Neural progenitor cell (in vitro differentiated cells): ENCODE data around the gene CHD5.

Experiments
- CTCF ChIP-seq: fragments of 200-600 bp; sonication (generic); IDR thresholded peaks from 2 replicates; pipeline ENCODE4 v1.5.1; 2017; ENCODE audit warnings: antibody characterized with exemption, mild to moderate bottlenecking
- EZH2 ChIP-seq: fragments of 200-600 bp; sonication (generic); IDR thresholded peaks from 2 replicates; pipeline ENCODE4 v1.6.1; 2017; ENCODE audit warnings: antibody characterized with exemption, mild to moderate bottlenecking, moderate library complexity

GRCh38 chr1:6113745-6114144 lies 66.4 kb downstream of the CHD5 start:
- TF ChIP-seq CTCF (no peak), EZH2 (no peak)
